Fibroblast of villous mesenchyme (primary cell): ENCODE data around the gene CCL1. TPM values are rescaled to one million over a fixed set of nuclear protein-coding genes. Genes with fewer than 3 reads are reported as not detected.

Experiments
- DNase-seq: peaks from one replicate; pipeline ENCODE4 v3.0.0-alpha.2; 2010; ENCODE audit warnings: low read depth
- H3K4me3 ChIP-seq: 2 replicates; pipeline ENCODE4 v1.5.1; 2011; ENCODE audit warnings: low read depth, mild to moderate bottlenecking, low read length
- CTCF ChIP-seq: IDR thresholded peaks from 2 replicates; pipeline ENCODE4 v1.5.1; 2012; ENCODE audit warnings: low read depth, mild to moderate bottlenecking, low read length; ENCODE audit not compliant: insufficient read depth
- total RNA-seq: library from RNA; depleted of rRNA; stranded (reverse); fragments of >200 nt; gene quantifications from 2 replicates; pipeline ENCODE4 v1.2.3, GENCODE V29; 2012

CCL1 gene
- total RNA-seq, 1 donor = not detected

GRCh38 chr17:34374457-34374856 lies 11.4 kb upstream of the CCL1 start:
- no peak for TF ChIP-seq CTCF
- DNase-seq = no peak
- no peak overlapping the region for H3K4me3 ChIP-seq

- no peak for TF ChIP-seq CTCF
- DNase-seq = no peak
- H3K4me3 ChIP-seq = no peak overlapping the region
These were observed 8.5 kb upstream of the CCL1 start for GRCh38 chr17:34371405-34372100.

GRCh38 chr17:34370997-34371395 lies 8.0 kb upstream of the CCL1 start:
- DNase-seq = peak; percentile 3
- no peak for TF ChIP-seq CTCF
- no peak overlapping the region for H3K4me3 ChIP-seq

- DNase-seq = no peak
- H3K4me3 ChIP-seq = no peak overlapping the region
- TF ChIP-seq CTCF = no peak
These were observed 7.5 kb upstream of the CCL1 start for GRCh38 chr17:34370376-34370996.

GRCh38 chr17:34369571-34369970 lies 6.5 kb upstream of the CCL1 start:
- no peak for DNase-seq
- H3K4me3 ChIP-seq = no peak overlapping the region
- TF ChIP-seq CTCF = no peak

GRCh38 chr17:34368946-34369500 lies 6.0 kb upstream of the CCL1 start:
- DNase-seq = no peak
- no peak for TF ChIP-seq CTCF
- no peak overlapping the region for H3K4me3 ChIP-seq
